A673 (cell line): ENCODE measurements around the gene FCHSD2. TPM values are rescaled to one million over a fixed set of nuclear protein-coding genes. Genes with fewer than 3 reads are reported as not detected.

Experiments
- BruUV-seq: library from RNA; stranded (reverse); fragments of 400-500 nt; replicated peaks from 2 replicates; lab custom pipeline; 2021; lab: Mats Ljungman, UMichigan
- CTCF ChIA-PET: fragments of 300-600 bp; sonication (Branson Sonifier 250); formaldehyde crosslinking; loops from one replicate; lab custom pipeline; 2022; ENCODE audit warnings: antibody characterized with exemption; lab: Charles Lee
- POLR2A ChIA-PET: fragments of 300-600 bp; sonication (Branson Sonifier 250); formaldehyde crosslinking; loops from one replicate; lab custom pipeline; 2022; ENCODE audit warnings: antibody characterized with exemption; ENCODE audit not compliant: low non-redundant PET; lab: Charles Lee
- DNase-seq: peaks from one replicate; pipeline ENCODE4 v3.0.0-alpha.2; 2015; ENCODE audit warnings: low spot score
- H3K27ac ChIP-seq: fragments of 200-600 bp; sonication (generic); 2 replicates; pipeline ENCODE4 v1.5.1; 2016; ENCODE audit warnings: mixed run types, low read depth, mild to moderate bottlenecking, mixed read lengths, antibody characterized with exemption, low read length; ENCODE audit not compliant: poor library complexity, severe bottlenecking
- H3K27me3 ChIP-seq: fragments of 200-600 bp; sonication (generic); replicated peaks from 2 replicates; pipeline ENCODE4 v1.6.1; 2017; ENCODE audit warnings: mixed run types, low read depth, mild to moderate bottlenecking, mixed read lengths, antibody characterized with exemption, low read length; ENCODE audit not compliant: insufficient read depth, poor library complexity
- H3K36me3 ChIP-seq: fragments of 200-600 bp; sonication (generic); 2 replicates; pipeline ENCODE4 v1.6.1; 2016; ENCODE audit warnings: mixed run types, mild to moderate bottlenecking, mixed read lengths, antibody characterized with exemption, low read length; ENCODE audit not compliant: insufficient read depth, poor library complexity, severe bottlenecking
- H3K4me1 ChIP-seq: fragments of 200-600 bp; sonication (generic); 2 replicates; pipeline ENCODE4 v1.6.1; 2017; ENCODE audit warnings: mixed run types, mild to moderate bottlenecking, mixed read lengths, antibody characterized with exemption, low read length; ENCODE audit not compliant: insufficient read depth, poor library complexity, severe bottlenecking
- H3K4me3 ChIP-seq: fragments of 200-600 bp; sonication (generic); 2 replicates; pipeline ENCODE4 v1.5.1; 2016; ENCODE audit warnings: low read depth, mixed run types, mild to moderate bottlenecking, mixed read lengths, low read length; ENCODE audit not compliant: poor library complexity, severe bottlenecking
- H3K9me3 ChIP-seq: fragments of 200-600 bp; sonication (generic); 2 replicates; pipeline ENCODE4 v1.6.1; 2016; ENCODE audit warnings: mixed run types, low read depth, mild to moderate bottlenecking, mixed read lengths, antibody characterized with exemption, low read length; ENCODE audit not compliant: poor library complexity, severe bottlenecking
- EZH2 ChIP-seq: fragments of 200-600 bp; sonication (generic); IDR thresholded peaks from 2 replicates; pipeline ENCODE4 v1.6.1; 2017; ENCODE audit warnings: borderline replicate concordance, low read depth, mild to moderate bottlenecking, mixed read lengths, antibody characterized with exemption, low read length; ENCODE audit not compliant: poor library complexity, severe bottlenecking
- intact Hi-C: fragments of 100-400 bp; cut with micrococcal nuclease; formaldehyde crosslinking; loops from one replicate; pipeline ENCODE4 v1.10.0; 2022; ENCODE audit not compliant: unreplicated experiment
- total RNA-seq: library from RNA; stranded (reverse); gene quantifications from 2 replicates; pipeline ENCODE4 v1.2.3, GENCODE V29; 2021
- TF ChIP-seq, protein P1 (sequence below): fragments of 300-800, 200-600 bp; sonication (generic); conservative IDR thresholded peaks from 2 replicates; pipeline ENCODE4 v1.5.1; 2017; ENCODE audit warnings: low read depth, mild to moderate bottlenecking, antibody characterized with exemption, low read length, moderate library complexity, mixed read lengths

The FCHSD2 gene
- total RNA-seq, 1 experiment from 2014 or later = 44.7 TPM

DNA sequence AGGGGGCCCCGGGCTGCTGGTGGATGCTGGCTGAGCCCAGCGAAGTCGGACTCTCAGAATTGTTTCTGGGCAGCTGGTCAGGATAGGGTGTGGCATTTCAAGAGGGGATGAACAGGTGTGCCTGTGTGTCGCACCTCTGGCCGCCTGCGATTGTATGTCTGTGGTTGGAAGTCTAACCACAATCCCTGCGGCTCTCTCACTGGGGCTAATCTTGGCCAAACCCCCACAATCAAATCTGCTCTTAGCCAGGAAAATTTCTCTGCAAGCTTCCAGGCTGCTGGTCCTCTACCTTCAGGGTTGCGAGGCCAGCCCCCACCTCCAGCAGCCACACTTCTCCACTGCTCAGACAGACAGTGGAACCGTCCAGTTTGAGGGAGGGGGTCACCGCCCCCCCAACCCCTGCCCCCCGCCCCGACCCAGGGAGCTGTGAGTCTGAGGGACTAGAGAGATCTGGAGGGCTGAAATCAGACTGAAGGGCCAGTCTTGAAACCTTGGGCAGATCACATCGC lies 327.0 kb downstream of the FCHSD2 start:
- peak overlapping the region; percentile 75 for H3K4me3 ChIP-seq
- TF ChIP-seq EZH2 = no peak
- TF ChIP-seq, protein P1, sequence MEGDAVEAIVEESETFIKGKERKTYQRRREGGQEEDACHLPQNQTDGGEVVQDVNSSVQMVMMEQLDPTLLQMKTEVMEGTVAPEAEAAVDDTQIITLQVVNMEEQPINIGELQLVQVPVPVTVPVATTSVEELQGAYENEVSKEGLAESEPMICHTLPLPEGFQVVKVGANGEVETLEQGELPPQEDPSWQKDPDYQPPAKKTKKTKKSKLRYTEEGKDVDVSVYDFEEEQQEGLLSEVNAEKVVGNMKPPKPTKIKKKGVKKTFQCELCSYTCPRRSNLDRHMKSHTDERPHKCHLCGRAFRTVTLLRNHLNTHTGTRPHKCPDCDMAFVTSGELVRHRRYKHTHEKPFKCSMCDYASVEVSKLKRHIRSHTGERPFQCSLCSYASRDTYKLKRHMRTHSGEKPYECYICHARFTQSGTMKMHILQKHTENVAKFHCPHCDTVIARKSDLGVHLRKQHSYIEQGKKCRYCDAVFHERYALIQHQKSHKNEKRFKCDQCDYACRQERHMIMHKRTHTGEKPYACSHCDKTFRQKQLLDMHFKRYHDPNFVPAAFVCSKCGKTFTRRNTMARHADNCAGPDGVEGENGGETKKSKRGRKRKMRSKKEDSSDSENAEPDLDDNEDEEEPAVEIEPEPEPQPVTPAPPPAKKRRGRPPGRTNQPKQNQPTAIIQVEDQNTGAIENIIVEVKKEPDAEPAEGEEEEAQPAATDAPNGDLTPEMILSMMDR = no peak
- no peaks in the 10 kb centered on the region for H3K9me3 ChIP-seq
- no TSS peak for BruUV-seq
- H3K36me3 ChIP-seq = no peaks in the 10 kb centered on the region
- POLR2A ChIA-PET = interaction anchor here (0.6 kb wide), 1 partner anchor 17 kb away, joined by 3 read pairs; no protein-coding TSS in a partner anchor
- CTCF ChIA-PET = no interaction called here
- intact Hi-C loops = no loop called here
- no peaks in the 10 kb centered on the region for H3K27me3 ChIP-seq
- DNase-seq = no peak
- peaks cover 14% of the 10 kb centered on the region for H3K4me1 ChIP-seq
- no peak overlapping the region for H3K27ac ChIP-seq

DNA sequence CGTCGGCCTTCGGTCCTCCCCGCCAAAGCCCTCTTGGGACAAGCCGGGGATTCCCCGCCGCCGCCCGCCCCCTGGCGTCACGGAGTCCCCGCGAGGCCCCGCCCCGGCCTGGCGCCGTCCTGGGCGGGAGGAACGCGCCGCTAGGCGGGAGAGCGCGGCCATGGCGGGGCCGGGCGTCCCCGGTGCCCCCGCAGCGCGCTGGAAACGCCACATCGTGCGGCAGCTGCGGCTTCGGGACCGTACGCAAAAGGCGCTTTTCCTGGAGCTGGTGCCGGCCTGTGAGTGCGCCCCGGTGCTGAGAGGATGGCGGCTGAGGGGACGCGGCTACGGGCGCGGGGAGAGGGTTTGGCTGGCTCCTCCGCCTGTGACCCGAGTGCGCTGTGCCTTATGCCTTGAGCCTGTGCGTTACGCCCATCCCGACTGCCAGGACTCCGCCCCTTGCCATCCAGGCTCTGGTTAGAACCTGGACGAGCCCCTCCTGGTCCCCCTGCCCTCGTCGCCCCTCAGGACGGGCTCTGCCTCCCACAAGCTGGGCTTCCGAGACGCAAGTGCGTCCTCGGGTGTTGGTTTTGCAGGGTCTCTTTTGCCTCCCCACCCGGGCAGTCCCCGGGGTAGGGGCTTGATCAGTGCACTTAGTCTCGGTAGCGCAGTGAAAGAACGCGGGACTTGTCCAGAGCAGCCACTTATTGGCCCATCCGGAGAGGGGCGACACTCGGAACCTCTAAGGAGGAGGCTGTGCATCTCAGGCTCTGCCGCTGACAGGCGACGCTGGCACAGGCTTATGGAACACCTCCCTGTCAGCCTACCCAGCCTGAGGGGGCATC lies 327.6 kb downstream of the FCHSD2 start, which contains the start of gene ATG16L2:
Gene ATG16L2 (plus strand): TSS at position 126 of the 824 bp plus-strand sequence. CDS start 35 bp downstream, at position 161.
- H3K27ac ChIP-seq = peak within 1 kb of the TSS; percentile 100
- no peak for TF ChIP-seq EZH2
- TF ChIP-seq, protein P1 = no peak; the same call in 1 of the 2 replicates
- TSS peak; percentile 45 for BruUV-seq
- H3K9me3 ChIP-seq = no peaks in the 10 kb centered on the region
- ChIA-PET CTCF (interaction anchor here (1.0 kb wide), 1 partner anchor 92 kb away, joined by 4 read pairs; no protein-coding TSS in a partner anchor), POLR2A (interaction anchor here (0.6 kb wide), 1 partner anchor 17 kb away, joined by 3 read pairs; no protein-coding TSS in a partner anchor)
- H3K4me1 ChIP-seq = peaks cover 14% of the 10 kb centered on the region
- H3K4me3 ChIP-seq = peak within 1 kb of the TSS; percentile 75
- intact Hi-C loops = no loop called here
- no peaks in the 10 kb centered on the region for H3K36me3 ChIP-seq
- no peaks in the 10 kb centered on the region for H3K27me3 ChIP-seq
- DNase-seq = peak; percentile 93

DNA sequence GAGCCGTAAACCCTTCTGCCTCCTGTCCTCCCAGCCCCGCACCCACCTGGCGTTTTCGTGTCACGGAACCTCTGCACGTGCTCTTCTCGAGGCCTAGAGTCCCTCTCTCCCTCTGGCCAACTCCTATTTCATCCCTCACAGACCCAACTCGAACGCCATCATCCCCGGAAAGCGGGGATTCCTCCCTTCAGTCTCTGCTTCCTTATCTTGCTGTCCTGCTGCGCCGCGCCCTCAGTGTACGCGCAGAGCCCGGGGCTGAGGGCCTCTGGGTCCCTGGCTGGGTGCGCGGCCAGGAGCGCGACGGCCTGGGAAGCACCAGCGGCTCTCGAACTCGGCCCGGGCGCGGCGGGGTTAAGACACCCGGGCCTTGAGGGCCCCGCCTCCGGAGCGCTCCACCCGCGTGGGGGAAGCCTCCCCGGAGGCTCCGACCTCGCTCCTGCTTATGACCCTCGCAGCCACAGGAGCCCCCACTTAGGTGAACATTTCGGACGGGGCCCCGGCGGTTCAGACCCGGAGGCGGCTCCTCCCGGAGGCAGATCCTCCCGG lies 328.3 kb downstream of the FCHSD2 start:
- DNase-seq = peak; percentile 86
- no peaks in the 10 kb centered on the region for H3K9me3 ChIP-seq
- H3K27ac ChIP-seq = peak overlapping the region; percentile 100
- intact Hi-C loops = no loop called here
- peak overlapping the region; percentile 75 for H3K4me3 ChIP-seq
- H3K27me3 ChIP-seq = no peaks in the 10 kb centered on the region
- CTCF ChIA-PET = interaction anchor here (1.0 to 1.7 kb wide), 4 partner anchors 20 to 347 kb away, joined by 4 to 9 read pairs (median 5); partner anchors contain the start of gene STARD10
- peaks cover 2% of the 10 kb centered on the region for H3K36me3 ChIP-seq
- POLR2A ChIA-PET = no interaction called here
- no peak for TF ChIP-seq EZH2
- TF ChIP-seq, protein P1 = no peak
- H3K4me1 ChIP-seq = peaks cover 14% of the 10 kb centered on the region
- BruUV-seq = no TSS peak
